HepG2 (cell line): Measurements from ENCODE around the gene TUBA4A. TPM values are rescaled to one million over a fixed set of nuclear protein-coding genes. Genes with fewer than 3 reads are reported as not detected.

Source experiments
- ADNP ChIP-seq: sonication (generic); formaldehyde crosslinking; IDR thresholded peaks from 2 replicates; pipeline ENCODE4 v1.4.0; 2020; ENCODE audit warnings: missing genetic modification reagents
- ATAD3A ChIP-seq: sonication (generic); formaldehyde crosslinking; IDR thresholded peaks from 2 replicates; pipeline ENCODE4 v1.4.0; 2020; ENCODE audit warnings: missing genetic modification reagents
- CHD2 ChIP-seq: IDR thresholded peaks from 2 replicates; pipeline ENCODE4 v1.6.1; 2011; ENCODE audit warnings: low read depth, low read length, improper control_type of control experiment
- EEA1 ChIP-seq: sonication (generic); formaldehyde crosslinking; IDR thresholded peaks from 2 replicates; pipeline ENCODE4 v1.5.1; 2020; ENCODE audit warnings: mild to moderate bottlenecking, missing genetic modification reagents, borderline replicate concordance
- FOSL2 ChIP-seq: sonication (generic); formaldehyde crosslinking; IDR thresholded peaks from 2 replicates; pipeline ENCODE4 v1.4.0; 2020; ENCODE audit warnings: missing genetic modification reagents
- HDAC1 ChIP-seq: sonication (generic); formaldehyde crosslinking; IDR thresholded peaks from 2 replicates; pipeline ENCODE4 v1.5.1; 2020; ENCODE audit warnings: mild to moderate bottlenecking, missing genetic modification reagents
- ISL2 ChIP-seq: sonication (generic); formaldehyde crosslinking; IDR thresholded peaks from 2 replicates; pipeline ENCODE4 v1.5.0; 2020; ENCODE audit warnings: missing genetic modification reagents
- NFATC3 ChIP-seq: sonication (generic); formaldehyde crosslinking; IDR thresholded peaks from 2 replicates; pipeline ENCODE4 v1.5.1; 2020; ENCODE audit warnings: mild to moderate bottlenecking, missing genetic modification reagents
- NFE2 ChIP-seq: sonication (generic); formaldehyde crosslinking; IDR thresholded peaks from 2 replicates; pipeline ENCODE4 v1.4.0; 2020; ENCODE audit warnings: missing genetic modification reagents
- PAXIP1 ChIP-seq: sonication (generic); formaldehyde crosslinking; conservative IDR thresholded peaks from 2 replicates; pipeline ENCODE4 v1.4.0; 2020; ENCODE audit warnings: mild to moderate bottlenecking, missing genetic modification reagents, moderate library complexity
- PHF20 ChIP-seq: sonication (generic); formaldehyde crosslinking; IDR thresholded peaks from 2 replicates; pipeline ENCODE4 v1.5.0; 2020; ENCODE audit warnings: mild to moderate bottlenecking, missing genetic modification reagents
- SP4 ChIP-seq: sonication (generic); formaldehyde crosslinking; IDR thresholded peaks from 2 replicates; pipeline ENCODE4 v1.8.1; 2023; ENCODE audit warnings: mild to moderate bottlenecking, missing genetic modification reagents
- STAG1 ChIP-seq: sonication (generic); formaldehyde crosslinking; IDR thresholded peaks from 2 replicates; pipeline ENCODE4 v1.4.0; 2020; ENCODE audit warnings: missing genetic modification reagents
- SUZ12 ChIP-seq: fragments of 150-350 bp; IDR thresholded peaks from 2 replicates; pipeline ENCODE4 v1.6.1; 2014; ENCODE audit warnings: low read depth, low read length
- TMF1 ChIP-seq: sonication (generic); formaldehyde crosslinking; IDR thresholded peaks from 2 replicates; pipeline ENCODE4 v1.8.1; 2022; ENCODE audit warnings: low read depth, missing genetic modification reagents
- ZNF281 ChIP-seq: sonication (generic); formaldehyde crosslinking; IDR thresholded peaks from 2 replicates; pipeline ENCODE4 v1.4.0; 2020; ENCODE audit warnings: missing genetic modification reagents, borderline replicate concordance
- ZNF44 ChIP-seq: sonication (generic); formaldehyde crosslinking; IDR thresholded peaks from 2 replicates; pipeline ENCODE4 v1.5.1; 2020; ENCODE audit warnings: mild to moderate bottlenecking, missing genetic modification reagents
- ZNF644 ChIP-seq: IDR thresholded peaks from 2 replicates; pipeline ENCODE4 v1.6.1; 2016; ENCODE audit warnings: low read depth
- ZNF792 ChIP-seq: IDR thresholded peaks from 2 replicates; pipeline ENCODE4 v1.6.1; 2016
- ZNF839 ChIP-seq: sonication (generic); formaldehyde crosslinking; IDR thresholded peaks from 2 replicates; pipeline ENCODE4 v1.4.0; 2020; ENCODE audit warnings: missing genetic modification reagents, mild to moderate bottlenecking, borderline replicate concordance
- polyA plus RNA-seq, 8 experiments: library from polyadenylated mRNA; depleted of rRNA in 3 of 8; stranded (reverse) in 7 of 8; unstranded in 1 of 8; fragments of >200 nt; fragmentation: Illumina TruSeq in 4 of 8; extraction: Trizol in 4 of 8; gene quantifications; 2 replicates each; pipeline versions ENCODE4 v1.2.1 to v1.2.3, GENCODE V29; 2011 to 2016; ENCODE audit warnings: low read depth in 4 of 8, missing spikeins in 1 of 8, mixed read lengths in 1 of 8; ENCODE audit not compliant: insufficient read depth in 1 of 8
- total RNA-seq, 5 experiments: library from RNA; depleted of rRNA; stranded (reverse); fragments of >200 nt; fragmentation: Illumina TruSeq; extraction: Trizol; gene quantifications; 2 replicates each; pipeline ENCODE4 v1.2.3, GENCODE V29; 2016; ENCODE audit warnings: low read depth in 1 of 5
- TF ChIP-seq, protein P1 (sequence below): sonication (generic); formaldehyde crosslinking; conservative IDR thresholded peaks from 2 replicates; pipeline ENCODE4 v1.4.0; 2020; ENCODE audit warnings: missing genetic modification reagents
- TF ChIP-seq, protein P2 (sequence below): sonication (generic); formaldehyde crosslinking; IDR thresholded peaks from 2 replicates; pipeline ENCODE4 v1.4.0; 2020; ENCODE audit warnings: missing genetic modification reagents, mild to moderate bottlenecking, borderline replicate concordance

Gene TUBA4A
- total and polyA plus RNA-seq, 2 of the 13 experiments (the other 11 are each of a cell fraction or from before 2014, with no cell fraction given), result 1.3 to 12.7 TPM

- TF ChIP-seq PAXIP1 (CRISPR knock-in tag), result peak; percentile 97
- no peak for TF ChIP-seq ATAD3A (CRISPR knock-in tag)
- peak; percentile 81 for TF ChIP-seq SP4 (CRISPR knock-in tag)
- no peak for TF ChIP-seq STAG1 (CRISPR knock-in tag)
- TF ChIP-seq, protein P1, sequence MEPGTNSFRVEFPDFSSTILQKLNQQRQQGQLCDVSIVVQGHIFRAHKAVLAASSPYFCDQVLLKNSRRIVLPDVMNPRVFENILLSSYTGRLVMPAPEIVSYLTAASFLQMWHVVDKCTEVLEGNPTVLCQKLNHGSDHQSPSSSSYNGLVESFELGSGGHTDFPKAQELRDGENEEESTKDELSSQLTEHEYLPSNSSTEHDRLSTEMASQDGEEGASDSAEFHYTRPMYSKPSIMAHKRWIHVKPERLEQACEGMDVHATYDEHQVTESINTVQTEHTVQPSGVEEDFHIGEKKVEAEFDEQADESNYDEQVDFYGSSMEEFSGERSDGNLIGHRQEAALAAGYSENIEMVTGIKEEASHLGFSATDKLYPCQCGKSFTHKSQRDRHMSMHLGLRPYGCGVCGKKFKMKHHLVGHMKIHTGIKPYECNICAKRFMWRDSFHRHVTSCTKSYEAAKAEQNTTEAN (CRISPR knock-in tag), result no peak
- no peak for TF ChIP-seq NFATC3 (CRISPR knock-in tag)
- TF ChIP-seq SUZ12, result no peak
- TF ChIP-seq EEA1, result no peak
- no peak for TF ChIP-seq ZNF281 (CRISPR knock-in tag)
- no peak for TF ChIP-seq CHD2
- TF ChIP-seq FOSL2 (CRISPR knock-in tag), result peak; percentile 46; the same call in 1 of the 2 replicates
- no peak for TF ChIP-seq ADNP (CRISPR knock-in tag)
- TF ChIP-seq ISL2 (CRISPR knock-in tag), result peak; percentile 64; the same call in 1 of the 2 replicates
- TF ChIP-seq PHF20 (CRISPR knock-in tag), result no peak; the same call in 1 of the 2 replicates
- TF ChIP-seq ZNF44 (CRISPR knock-in tag), result 0 out of 2 replicates have a peak, but pooled peaks have one; percentile 10
- TF ChIP-seq, protein P2, sequence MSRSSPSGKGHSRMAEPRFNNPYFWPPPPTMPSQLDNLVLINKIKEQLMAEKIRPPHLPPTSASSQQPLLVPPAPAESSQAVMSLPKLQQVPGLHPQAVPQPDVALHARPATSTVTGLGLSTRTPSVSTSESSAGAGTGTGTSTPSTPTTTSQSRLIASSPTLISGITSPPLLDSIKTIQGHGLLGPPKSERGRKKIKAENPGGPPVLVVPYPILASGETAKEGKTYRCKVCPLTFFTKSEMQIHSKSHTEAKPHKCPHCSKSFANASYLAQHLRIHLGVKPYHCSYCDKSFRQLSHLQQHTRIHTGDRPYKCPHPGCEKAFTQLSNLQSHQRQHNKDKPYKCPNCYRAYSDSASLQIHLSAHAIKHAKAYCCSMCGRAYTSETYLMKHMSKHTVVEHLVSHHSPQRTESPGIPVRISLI (CRISPR knock-in tag), result no peak; the same call in 1 of the 2 replicates
- TF ChIP-seq HDAC1 (CRISPR knock-in tag), result peak; percentile 94
- TF ChIP-seq ZNF644 (CRISPR knock-in tag), result peak; percentile 99
- 0 out of 2 replicates have a peak, but pooled peaks have one; percentile 18 for TF ChIP-seq TMF1 (CRISPR knock-in tag)
- peak; percentile 79 for TF ChIP-seq ZNF792
- TF ChIP-seq ZNF839 (CRISPR knock-in tag), result no peak
- no peak for TF ChIP-seq NFE2 (CRISPR knock-in tag)
Observed at GRCh38 chr2:219207884-219208740, 45.6 kb downstream of the TUBA4A start (continued).
